ENCODE results near the gene DUSP15.

The DUSP15 gene

GRCh38 chr20:31861385-31862156 lies 8.8 kb downstream of the DUSP15 start:
- peak; percentile 24 to 53 for DNase-seq (ENCODE audit: extremely low read depth in 1 of 2, low read depth in 1 of 2)

- no peak for DNase-seq (ENCODE audit: extremely low read depth in 1 of 2, low read depth in 1 of 2)
Observed at GRCh38 chr20:31861135-31861384, 9.3 kb downstream of the DUSP15 start.

- no peak for DNase-seq (ENCODE audit: extremely low read depth in 1 of 2, low read depth in 1 of 2)
Observed at GRCh38 chr20:31860390-31861134, 9.8 kb downstream of the DUSP15 start.

- DNase-seq (ENCODE audit: extremely low read depth in 1 of 2, low read depth in 1 of 2), result no peak
Observed at GRCh38 chr20:31859998-31860380, 10.3 kb downstream of the DUSP15 start.

- no peak for DNase-seq (ENCODE audit: extremely low read depth in 1 of 2, low read depth in 1 of 2)
Observed at GRCh38 chr20:31859266-31859997, 10.9 kb downstream of the DUSP15 start.

GRCh38 chr20:31858760-31859083 lies 11.6 kb downstream of the DUSP15 start:
- DNase-seq (ENCODE audit: extremely low read depth in 1 of 2, low read depth in 1 of 2), result no peak

GRCh38 chr20:31857861-31858759 lies 12.2 kb downstream of the DUSP15 start:
- DNase-seq (ENCODE audit: extremely low read depth in 1 of 2, low read depth in 1 of 2), result no peak

- no peak for DNase-seq (ENCODE audit: extremely low read depth in 1 of 2, low read depth in 1 of 2)
Observed at GRCh38 chr20:31856516-31856915, 13.8 kb downstream of the DUSP15 start.

- DNase-seq (ENCODE audit: extremely low read depth in 1 of 2, low read depth in 1 of 2), result no peak
Observed at GRCh38 chr20:31853481-31853880, 16.8 kb downstream of the DUSP15 start.

GRCh38 chr20:31851240-31851955 lies 18.9 kb downstream of the DUSP15 start:
- no peak for DNase-seq (ENCODE audit: extremely low read depth in 1 of 2, low read depth in 1 of 2)

- no peak for DNase-seq (ENCODE audit: extremely low read depth in 1 of 2, low read depth in 1 of 2)
Observed at GRCh38 chr20:31849306-31849930, 20.9 kb downstream of the DUSP15 start.

GRCh38 chr20:31848088-31848999 lies 22.0 kb downstream of the DUSP15 start:
- DNase-seq (ENCODE audit: extremely low read depth in 1 of 2, low read depth in 1 of 2), result no peak

GRCh38 chr20:31846793-31847138 lies 23.6 kb downstream of the DUSP15 start:
- no peak for DNase-seq (ENCODE audit: extremely low read depth in 1 of 2, low read depth in 1 of 2)

- DNase-seq (ENCODE audit: extremely low read depth in 1 of 2, low read depth in 1 of 2), result no peak
Observed at GRCh38 chr20:31845300-31845863, 24.9 kb downstream of the DUSP15 start, which contains the start of gene FOXS1. Gene FOXS1 (minus strand): TSS chr20:31845604. CDS start chr20:31845542, 62 bp downstream.

- no peak for DNase-seq (ENCODE audit: extremely low read depth in 1 of 2, low read depth in 1 of 2)
Observed at GRCh38 chr20:31844737-31845299, 25.5 kb downstream of the DUSP15 start.

- DNase-seq (ENCODE audit: extremely low read depth in 1 of 2, low read depth in 1 of 2), result no peak
Observed at GRCh38 chr20:31843881-31844280, 26.4 kb downstream of the DUSP15 start.

GRCh38 chr20:31843288-31843687 lies 27.0 kb downstream of the DUSP15 start:
- no peak for DNase-seq (ENCODE audit: extremely low read depth in 1 of 2, low read depth in 1 of 2)

GRCh38 chr20:31842471-31843157 lies 27.7 kb downstream of the DUSP15 start:
- no peak for DNase-seq (ENCODE audit: extremely low read depth in 1 of 2, low read depth in 1 of 2)
